Kidney (tissue), 14 donors: ENCODE measurements around the gene TRIM63. TPM values are rescaled to one million over a fixed set of nuclear protein-coding genes. Genes with fewer than 3 reads are reported as not detected.

Experiments used
- DNase-seq, 5 donors: peaks; one replicate each; pipeline ENCODE4 v3.0.0-alpha.2; 2013 to 2020
- FAIRE-seq: peaks from 2 replicates; lab custom pipeline; 2012; peaks lifted over from hg19 to GRCh38; lab: Jason Lieb, UNC
- H3K27ac ChIP-seq, 2 donors: one replicate each; pipeline ENCODE4 v1.7.0; 2013; ENCODE audit warnings: low read depth in 2 of 2, low read length in 2 of 2, inconsistent platforms in 1 of 2
- H3K27me3 ChIP-seq: one replicate; pipeline ENCODE4 v1.7.1; 2013; ENCODE audit warnings: low read length, inconsistent platforms; ENCODE audit not compliant: control insufficient read depth, insufficient read depth
- H3K36me3 ChIP-seq, 3 donors: one replicate each; pipeline versions ENCODE4 v1.7.0 to v1.7.1; 2013; ENCODE audit warnings: low read length in 3 of 3, control low read depth in 1 of 3, inconsistent platforms in 1 of 3; ENCODE audit not compliant: insufficient read depth in 3 of 3, control insufficient read depth in 2 of 3
- H3K4me1 ChIP-seq, 3 donors: one replicate each; pipeline versions ENCODE4 v1.7.0 to v1.7.1; 2013; ENCODE audit warnings: low read length in 3 of 3, inconsistent platforms in 1 of 3, low read depth in 1 of 3; ENCODE audit not compliant: control insufficient read depth in 2 of 3, insufficient read depth in 2 of 3
- H3K4me3 ChIP-seq, 3 donors: one replicate each; pipeline versions ENCODE4 v1.7.0 to v1.8.1; 2013; ENCODE audit warnings: low read length in 3 of 3, control low read depth in 1 of 3, inconsistent platforms in 1 of 3
- H3K9ac ChIP-seq, 3 donors: one replicate each; pipeline versions ENCODE4 v1.7.0 to v1.7.1; 2013; ENCODE audit warnings: low read length in 3 of 3, control low read depth in 1 of 3, inconsistent platforms in 1 of 3
- H3K9me3 ChIP-seq, 3 donors: one replicate each; pipeline versions ENCODE4 v1.7.0 to v1.7.1; 2013; ENCODE audit warnings: low read length in 3 of 3, control low read depth in 1 of 3, inconsistent platforms in 1 of 3; ENCODE audit not compliant: control insufficient read depth in 2 of 3, insufficient read depth in 1 of 3
- intact Hi-C: fragments of 100-400 bp; cut with DNase I; formaldehyde crosslinking; loops from one replicate; pipeline ENCODE4 v1.11.1; 2022
- polyA plus RNA-seq: library from polyadenylated mRNA; stranded (reverse); fragments of 350-450 nt; fragmentation: Illumina TruSeq; extraction: RNeasy Lipid Tissue Mini Kit (QIAGEN cat#74804); gene quantifications from one replicate; pipeline ENCODE4 v1.2.3, GENCODE V29; 2014; ENCODE audit warnings: low read depth, low replicate concordance; ENCODE audit not compliant: insufficient read depth
- total RNA-seq: library from RNA; stranded (reverse); fragmentation: NEBNext Ultra II Directional; extraction: Animal tissue kit (Norgen Biotek cat#: 25700); gene quantifications from one replicate; pipeline ENCODE4 v1.2.1, GENCODE V29; 2021
- TF ChIP-seq, protein P1 (sequence below): IDR thresholded peaks from 3 replicates; pipeline ENCODE4 v1.5.1; 2012; ENCODE audit warnings: mild to moderate bottlenecking, moderate library complexity, borderline replicate concordance; ENCODE audit not compliant: insufficient read depth; ENCODE audit errors: extremely low read depth
- donor health status: control.
- donor health status: control.
- donor health status: control.
- donor health status: control.
- donor health status: control.
- donor health status: DM: yes; HTN: yes; CAD: no.
- donor health status: Normal renal cell carcinoma (clear cell type).

Gene TRIM63
- total and polyA plus RNA-seq, 2 donors from 2014 or later = 0.82 to 3.3 TPM

DNA sequence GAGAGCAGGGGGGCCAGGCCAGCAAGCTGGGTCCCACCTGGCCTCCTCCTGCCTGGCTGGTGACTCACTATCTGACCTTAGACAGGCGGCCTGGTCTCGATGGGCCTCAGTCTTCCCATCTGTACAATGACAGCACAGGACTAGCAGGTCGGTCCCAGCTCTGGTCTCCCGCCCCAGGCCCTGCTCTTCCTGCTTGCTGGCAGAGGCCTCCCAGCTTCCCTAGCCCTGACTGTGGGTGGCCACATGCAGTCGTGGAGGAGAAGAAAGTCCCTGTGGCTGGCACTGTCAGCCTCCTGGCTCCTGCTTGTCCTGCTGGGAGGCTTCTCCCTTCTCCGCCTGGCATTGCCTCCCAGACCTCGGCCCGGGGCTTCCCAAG, 45.0 kb downstream of the TRIM63 start:
- FAIRE-seq (no peak), DNase-seq (no peak)
- TF ChIP-seq, protein P1, sequence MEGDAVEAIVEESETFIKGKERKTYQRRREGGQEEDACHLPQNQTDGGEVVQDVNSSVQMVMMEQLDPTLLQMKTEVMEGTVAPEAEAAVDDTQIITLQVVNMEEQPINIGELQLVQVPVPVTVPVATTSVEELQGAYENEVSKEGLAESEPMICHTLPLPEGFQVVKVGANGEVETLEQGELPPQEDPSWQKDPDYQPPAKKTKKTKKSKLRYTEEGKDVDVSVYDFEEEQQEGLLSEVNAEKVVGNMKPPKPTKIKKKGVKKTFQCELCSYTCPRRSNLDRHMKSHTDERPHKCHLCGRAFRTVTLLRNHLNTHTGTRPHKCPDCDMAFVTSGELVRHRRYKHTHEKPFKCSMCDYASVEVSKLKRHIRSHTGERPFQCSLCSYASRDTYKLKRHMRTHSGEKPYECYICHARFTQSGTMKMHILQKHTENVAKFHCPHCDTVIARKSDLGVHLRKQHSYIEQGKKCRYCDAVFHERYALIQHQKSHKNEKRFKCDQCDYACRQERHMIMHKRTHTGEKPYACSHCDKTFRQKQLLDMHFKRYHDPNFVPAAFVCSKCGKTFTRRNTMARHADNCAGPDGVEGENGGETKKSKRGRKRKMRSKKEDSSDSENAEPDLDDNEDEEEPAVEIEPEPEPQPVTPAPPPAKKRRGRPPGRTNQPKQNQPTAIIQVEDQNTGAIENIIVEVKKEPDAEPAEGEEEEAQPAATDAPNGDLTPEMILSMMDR = no peak
- H3K27ac ChIP-seq = no peak overlapping the region
- H3K9me3 ChIP-seq = no peaks in the 10 kb centered on the region
- no peak overlapping the region for H3K9ac ChIP-seq
- H3K36me3 ChIP-seq = no peaks in the 10 kb centered on the region
- no peaks in the 10 kb centered on the region for H3K4me1 ChIP-seq
- intact Hi-C loops = no loop called here
- H3K4me3 ChIP-seq = no peak overlapping the region
- H3K27me3 ChIP-seq = no peaks in the 10 kb centered on the region

DNA sequence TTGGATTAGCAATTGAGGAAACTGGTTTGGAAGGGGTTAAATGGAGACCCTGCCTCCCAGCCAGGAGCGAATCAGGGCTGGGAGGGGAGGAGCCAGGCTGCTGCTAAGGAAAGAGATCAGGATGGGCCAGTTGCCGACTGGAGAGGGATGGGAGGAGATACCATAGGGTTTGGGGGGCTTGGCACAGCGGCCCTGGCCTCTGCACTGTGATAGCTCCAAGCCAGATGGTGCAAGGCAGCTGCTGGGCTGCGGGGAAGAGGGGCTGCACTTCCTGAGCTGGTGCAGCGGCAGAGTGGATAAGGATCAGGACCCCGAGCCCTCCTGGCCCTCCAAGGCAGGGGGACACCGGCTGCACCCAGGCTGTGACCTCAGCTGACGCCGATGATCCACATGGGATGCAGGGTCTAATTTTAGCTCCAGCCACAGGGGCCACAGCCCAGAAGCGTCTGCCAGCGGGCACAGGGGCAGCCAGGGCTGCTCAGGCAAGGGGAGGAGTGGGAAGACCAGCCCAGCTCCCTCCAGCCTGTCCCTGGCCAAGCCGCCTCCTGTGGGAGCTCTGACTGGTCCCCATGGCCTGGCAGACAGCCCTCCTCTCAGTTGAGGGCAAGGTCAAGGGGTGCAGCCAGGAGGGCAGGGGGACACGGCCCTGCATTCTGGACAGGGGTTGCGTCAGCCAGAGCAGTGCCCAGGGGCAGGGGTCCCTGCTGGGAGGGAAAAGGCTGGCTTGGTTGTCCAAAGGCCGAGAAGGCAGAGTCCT, 45.6 kb downstream of the TRIM63 start, which contains the start of gene EXTL1:
TSS of gene EXTL1 (plus strand) at position 129 of the 757 bp plus-strand sequence. CDS start 872 bp downstream, outside the sequence.
- Histone ChIP-seq H3K27ac (no peak within 1 kb of the TSS), H3K36me3 (no peaks in the 10 kb centered on the region), H3K9me3 (no peaks in the 10 kb centered on the region), H3K4me1 (no peaks in the 10 kb centered on the region), H3K4me3 (peak within 1 kb of the TSS in 1 of 3 donors; percentile 40), H3K9ac (no peak within 1 kb of the TSS), H3K27me3 (no peaks in the 10 kb centered on the region)
- TF ChIP-seq, protein P1 = no peak
- DNase-seq (peak; percentile 64 to 88 (median 82)), FAIRE-seq (no peak)
- intact Hi-C loops = no loop called here

DNA sequence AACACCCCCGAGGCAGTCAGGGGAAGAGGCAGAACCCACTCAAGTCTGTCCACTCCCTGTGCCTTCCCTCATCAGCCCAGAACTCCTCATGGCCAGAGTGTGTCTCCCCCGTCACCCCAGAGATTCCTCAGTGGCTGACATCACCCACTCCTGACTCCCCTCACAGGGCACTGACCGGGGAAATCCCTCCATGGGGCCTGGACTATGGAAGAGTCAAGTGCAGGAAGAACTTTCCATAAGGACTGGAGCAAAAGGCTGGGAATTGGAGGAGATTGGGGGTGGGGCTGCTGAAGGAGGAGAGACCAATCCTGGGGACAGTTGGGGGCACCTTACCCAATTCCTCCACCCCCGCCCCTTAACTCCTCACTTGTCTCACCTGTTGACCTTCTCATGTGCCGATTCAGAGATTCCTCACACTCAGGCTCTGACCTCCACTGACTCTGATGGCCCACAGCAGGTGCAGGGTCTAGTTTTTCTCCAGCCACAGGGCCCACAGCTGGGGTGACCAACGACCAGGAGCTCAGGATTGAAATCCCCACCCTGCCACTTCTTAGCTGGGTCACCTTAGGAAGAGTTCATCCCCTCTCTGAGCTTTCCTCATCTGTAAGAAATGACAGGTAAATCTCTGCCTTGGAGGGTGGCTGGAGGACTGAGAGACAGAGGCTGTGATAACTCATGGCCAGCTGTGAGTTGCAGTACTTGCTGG, 46.3 kb downstream of the TRIM63 start:
- H3K27ac ChIP-seq = no peak overlapping the region
- H3K4me1 ChIP-seq = no peaks in the 10 kb centered on the region
- intact Hi-C loops = no loop called here
- no peak overlapping the region for H3K4me3 ChIP-seq
- FAIRE-seq (no peak), DNase-seq (no peak)
- H3K9ac ChIP-seq = no peak overlapping the region
- no peaks in the 10 kb centered on the region for H3K9me3 ChIP-seq
- H3K27me3 ChIP-seq = no peaks in the 10 kb centered on the region
- TF ChIP-seq, protein P1 = no peak
- H3K36me3 ChIP-seq = no peaks in the 10 kb centered on the region
